Measurements from ENCODE around the gene PGAP2.
A peak's percentile ranks its signal among the peaks of the same experiment; 100 is the strongest.
"Not testable (repeated sequence)": the region's sequence is repeated elsewhere in the genome, so short reads cannot be mapped to it uniquely, and the experiment has no call there.

The PGAP2 gene

DNA sequence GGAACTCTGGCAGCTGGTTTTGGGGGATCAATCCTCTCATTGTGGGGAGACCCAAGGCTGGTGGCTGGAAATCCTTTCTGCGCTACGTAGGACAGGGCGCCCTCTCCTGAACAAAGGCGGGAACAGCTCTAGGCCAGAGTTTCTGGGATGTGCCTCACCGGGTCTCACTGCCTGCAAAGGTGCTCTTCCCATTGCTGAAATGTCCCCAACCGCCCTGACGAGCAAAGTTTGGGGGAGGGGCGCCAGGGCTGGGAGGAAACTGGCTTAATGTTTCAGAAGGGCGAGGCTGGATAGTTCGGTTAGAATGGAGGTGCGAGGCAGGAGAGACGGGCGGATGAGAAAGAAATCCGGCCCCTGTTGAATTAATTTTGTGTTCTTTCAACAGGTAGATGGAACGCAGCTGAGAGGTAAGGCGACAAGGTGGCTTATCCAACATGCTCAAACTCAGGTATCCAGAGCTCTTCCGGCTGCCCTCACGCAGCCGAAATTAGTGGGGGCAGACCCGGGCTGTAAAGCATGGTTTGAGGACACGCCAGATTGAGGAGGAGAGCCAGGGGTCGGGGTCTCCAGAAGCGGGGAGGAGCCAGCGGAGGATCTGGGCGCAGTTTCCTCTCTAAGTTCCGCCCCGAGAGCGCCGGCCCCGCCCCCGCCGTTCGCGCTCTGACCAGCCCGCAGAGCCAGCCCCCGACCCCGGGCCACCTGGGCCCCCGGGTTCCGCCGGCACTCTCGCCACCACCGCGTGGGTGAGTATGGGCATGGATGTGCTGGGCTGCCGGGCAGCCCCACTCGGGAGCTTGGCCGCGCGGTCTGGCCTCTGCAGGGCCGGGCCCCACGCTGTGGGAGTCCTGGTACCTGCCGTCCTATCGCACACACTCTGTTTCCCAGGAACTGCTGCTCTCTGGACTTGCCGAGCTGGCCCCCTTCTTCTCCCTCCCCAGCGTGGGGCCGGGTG lies at the start of gene PGAP2:
Gene PGAP2 (plus strand): TSS at position 652 of the 952 bp plus-strand sequence. CDS start 2,700 bp downstream, outside the sequence.
- Mint-ChIP-seq H3K27ac (peak within 1 kb of the TSS; percentile 73 to 88 (median 78)), H3K36me3 (ENCODE audit: low read depth) (no peaks in the 10 kb centered on the region), H3K27me3 (ENCODE audit: low read depth) (no peaks in the 10 kb centered on the region), H3K4me3 (peak within 1 kb of the TSS; percentile 95 to 99 (median 96)), H3K9me3 (no peaks in the 10 kb centered on the region), H3K4me1 (peaks cover 15% of the 10 kb centered on the region)
- TF ChIP-seq, protein P1, sequence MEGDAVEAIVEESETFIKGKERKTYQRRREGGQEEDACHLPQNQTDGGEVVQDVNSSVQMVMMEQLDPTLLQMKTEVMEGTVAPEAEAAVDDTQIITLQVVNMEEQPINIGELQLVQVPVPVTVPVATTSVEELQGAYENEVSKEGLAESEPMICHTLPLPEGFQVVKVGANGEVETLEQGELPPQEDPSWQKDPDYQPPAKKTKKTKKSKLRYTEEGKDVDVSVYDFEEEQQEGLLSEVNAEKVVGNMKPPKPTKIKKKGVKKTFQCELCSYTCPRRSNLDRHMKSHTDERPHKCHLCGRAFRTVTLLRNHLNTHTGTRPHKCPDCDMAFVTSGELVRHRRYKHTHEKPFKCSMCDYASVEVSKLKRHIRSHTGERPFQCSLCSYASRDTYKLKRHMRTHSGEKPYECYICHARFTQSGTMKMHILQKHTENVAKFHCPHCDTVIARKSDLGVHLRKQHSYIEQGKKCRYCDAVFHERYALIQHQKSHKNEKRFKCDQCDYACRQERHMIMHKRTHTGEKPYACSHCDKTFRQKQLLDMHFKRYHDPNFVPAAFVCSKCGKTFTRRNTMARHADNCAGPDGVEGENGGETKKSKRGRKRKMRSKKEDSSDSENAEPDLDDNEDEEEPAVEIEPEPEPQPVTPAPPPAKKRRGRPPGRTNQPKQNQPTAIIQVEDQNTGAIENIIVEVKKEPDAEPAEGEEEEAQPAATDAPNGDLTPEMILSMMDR (IDR thresholded peaks at IDR 0.05; ENCODE audit: unreplicated experiment in 3 of 3) = peak; percentile 55 to 64 (median 56)

DNA sequence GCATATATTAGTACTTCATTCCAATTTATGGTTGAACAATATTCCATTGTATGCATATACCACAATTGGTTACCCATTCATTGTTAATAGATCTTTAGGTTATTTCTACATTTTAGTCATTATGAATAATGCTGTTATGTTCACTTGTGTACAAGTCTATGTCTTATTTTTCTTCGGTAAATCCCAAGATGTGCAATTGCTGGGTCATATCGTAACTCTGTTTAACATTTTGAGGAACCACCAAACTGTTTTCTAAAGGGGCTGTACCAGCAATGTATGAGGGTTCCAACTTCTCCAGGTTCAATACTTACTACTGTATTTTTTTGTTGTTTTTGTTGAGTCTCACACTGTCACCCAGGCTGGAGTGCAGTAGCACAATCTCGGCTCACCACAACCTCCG lies 44.1 kb upstream of the PGAP2 start:
- H3K4me3 Mint-ChIP-seq = no peak overlapping the region
- no peaks in the 10 kb centered on the region for H3K9me3 Mint-ChIP-seq
- no peaks in the 10 kb centered on the region for H3K27me3 Mint-ChIP-seq (ENCODE audit: low read depth)

DNA sequence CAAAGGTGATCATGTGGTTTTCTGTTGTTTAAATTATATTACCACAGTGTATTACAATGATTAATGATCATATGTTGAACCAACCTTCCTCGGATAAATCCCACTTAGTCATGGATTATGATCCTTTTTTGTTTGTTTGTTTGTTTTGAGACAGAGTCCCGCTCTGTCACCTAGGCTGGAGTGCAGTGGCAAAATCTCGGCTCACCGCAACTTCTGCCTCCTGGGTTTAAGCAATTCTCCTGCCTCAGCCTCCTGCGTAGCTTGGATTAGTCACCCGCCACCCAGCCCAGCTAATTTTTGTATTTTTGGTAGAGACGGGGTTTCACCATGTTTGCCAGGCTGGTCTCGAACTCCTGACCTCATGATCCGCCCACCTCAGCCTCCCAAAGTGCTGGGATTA lies 41.5 kb upstream of the PGAP2 start:
- not testable (repeated sequence) for H3K27ac Mint-ChIP-seq; H3K4me3 Mint-ChIP-seq; H3K9me3 Mint-ChIP-seq; H3K27me3 Mint-ChIP-seq (ENCODE audit: low read depth); H3K4me1 Mint-ChIP-seq
- peaks cover 84% of the 10 kb centered on the region for H3K36me3 Mint-ChIP-seq (ENCODE audit: low read depth)

More for the DNA sequence above, 44.1 kb upstream of the PGAP2 start:
- Mint-ChIP-seq H3K36me3 (ENCODE audit: low read depth) (peaks cover 79% of the 10 kb centered on the region), H3K27ac (no peak overlapping the region), H3K4me1 (no peaks in the 10 kb centered on the region)
- TF ChIP-seq, protein P1 (IDR thresholded peaks at IDR 0.05; ENCODE audit: unreplicated experiment in 3 of 3) = no peak

DNA sequence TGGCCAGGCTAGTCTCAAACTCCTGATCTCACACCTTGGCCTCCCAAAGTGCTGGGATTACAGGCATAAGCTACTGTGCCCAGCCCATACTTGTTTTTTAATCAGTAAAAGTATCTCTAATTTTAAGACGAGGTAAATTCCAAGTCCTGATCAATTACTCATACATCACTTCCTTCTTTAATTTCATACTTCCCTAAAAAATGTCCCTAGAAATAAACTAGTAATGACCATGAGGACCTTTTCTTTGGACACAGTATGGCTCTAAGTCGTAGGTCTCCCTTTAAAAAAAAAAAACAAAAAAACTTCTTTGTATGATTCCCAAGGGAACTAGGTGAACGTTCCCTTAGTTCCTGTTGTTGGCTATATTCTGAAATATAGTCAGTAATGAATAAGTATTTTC lies 40.8 kb upstream of the PGAP2 start:
- no peaks in the 10 kb centered on the region for H3K4me1 Mint-ChIP-seq

DNA sequence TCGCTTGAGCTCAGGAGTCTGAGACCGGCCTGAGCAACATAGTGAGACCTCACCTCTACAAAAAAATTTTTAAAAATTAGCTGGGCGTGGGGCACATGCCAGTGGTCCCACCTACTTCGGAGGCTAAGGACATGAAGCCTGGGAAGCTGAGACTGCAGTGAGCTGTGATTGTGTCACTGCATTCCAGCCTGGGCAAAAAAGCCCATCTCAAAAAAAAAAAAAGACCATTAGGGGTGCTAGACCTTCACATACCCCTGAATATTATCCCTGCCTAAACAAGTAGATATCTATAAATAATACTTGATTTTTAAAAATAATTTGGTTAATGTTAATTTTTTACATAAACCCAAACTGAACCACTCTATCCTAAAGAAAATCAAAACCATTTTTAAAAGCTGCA lies 35.2 kb upstream of the PGAP2 start:
- Mint-ChIP-seq H3K9me3 (no peaks in the 10 kb centered on the region), H3K27me3 (ENCODE audit: low read depth) (no peaks in the 10 kb centered on the region), H3K4me1 (no peaks in the 10 kb centered on the region), H3K4me3 (no peak overlapping the region), H3K27ac (no peak overlapping the region), H3K36me3 (ENCODE audit: low read depth) (peaks cover 70% of the 10 kb centered on the region)
- TF ChIP-seq, protein P1 (IDR thresholded peaks at IDR 0.05; ENCODE audit: unreplicated experiment in 3 of 3) = no peak

More for the DNA sequence above, 40.8 kb upstream of the PGAP2 start:
- Mint-ChIP-seq H3K36me3 (ENCODE audit: low read depth) (peaks cover 85% of the 10 kb centered on the region), H3K27ac (no peak overlapping the region), H3K4me3 (no peak overlapping the region), H3K9me3 (no peaks in the 10 kb centered on the region), H3K27me3 (ENCODE audit: low read depth) (no peaks in the 10 kb centered on the region)
- TF ChIP-seq, protein P1 (IDR thresholded peaks at IDR 0.05; ENCODE audit: unreplicated experiment in 3 of 3) = no peak

DNA sequence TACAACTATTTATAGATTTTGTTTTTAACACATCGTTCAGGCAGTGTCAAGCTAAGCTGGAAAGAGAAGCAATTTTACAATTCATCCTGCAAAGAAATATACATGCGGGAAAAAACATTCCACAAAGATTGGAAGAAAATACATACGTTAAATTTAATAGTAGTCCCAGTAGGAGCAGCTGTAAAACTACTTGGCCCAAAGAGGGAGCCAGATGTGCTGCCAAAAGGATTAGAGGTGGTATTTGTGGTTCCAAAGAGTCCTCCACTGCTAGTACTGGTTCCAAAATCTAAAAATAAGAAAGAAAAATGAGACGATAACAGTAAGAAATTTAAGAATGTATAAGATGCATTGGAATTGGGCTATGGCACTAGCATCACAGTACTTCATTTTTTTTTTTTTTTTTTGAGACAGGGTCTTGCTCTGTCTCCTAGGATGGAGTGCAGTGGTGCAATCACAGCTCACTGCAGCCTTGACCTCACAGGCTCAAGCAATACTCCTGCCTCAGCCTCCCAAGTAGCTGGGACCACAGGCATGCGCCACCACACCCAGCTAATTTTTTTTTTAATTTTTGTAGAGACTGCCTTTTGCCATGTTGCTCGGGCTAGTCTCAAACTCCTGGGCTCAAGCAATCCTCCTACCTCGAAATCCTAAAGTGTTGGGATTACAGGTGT lies 32.5 kb upstream of the PGAP2 start:
- Mint-ChIP-seq H3K9me3 (no peaks in the 10 kb centered on the region), H3K4me1 (no peaks in the 10 kb centered on the region), H3K27ac (no peak overlapping the region), H3K36me3 (ENCODE audit: low read depth) (peaks cover 65% of the 10 kb centered on the region), H3K4me3 (no peak overlapping the region), H3K27me3 (ENCODE audit: low read depth) (no peaks in the 10 kb centered on the region)
- TF ChIP-seq, protein P1 (IDR thresholded peaks at IDR 0.05; ENCODE audit: unreplicated experiment in 3 of 3) = no peak

Data from nephron (organoid).